HG03520 (cell line): ENCODE results near the gene DAAM1.
A peak's percentile ranks its signal among the peaks of the same experiment; 100 is the strongest.

Experiments
- ATAC-seq: cut with Tn5 transposase; IDR thresholded peaks from one replicate; pipeline ENCODE4 v1.9.1; 2021; ENCODE audit warnings: mild to moderate bottlenecking, moderate library complexity; ENCODE audit not compliant: unreplicated experiment

DAAM1 gene

DNA sequence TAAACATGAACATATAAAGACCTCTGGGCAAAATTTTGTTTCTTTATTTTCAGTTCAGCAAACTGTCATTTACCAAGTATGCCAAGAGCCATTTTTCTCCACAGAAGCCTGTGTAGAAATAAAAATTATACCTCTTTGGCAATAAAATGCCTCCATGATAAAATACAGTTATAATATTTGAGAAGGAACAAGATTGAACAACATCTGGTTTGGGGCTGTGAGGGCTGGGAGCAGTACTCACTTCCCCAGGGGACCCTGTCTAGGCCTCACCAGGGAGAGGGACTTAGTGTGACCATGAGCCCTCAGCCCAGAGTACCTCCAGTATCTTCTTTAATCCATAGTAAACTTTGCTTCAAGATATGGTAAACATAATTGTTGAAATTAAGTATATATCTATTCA, 65.1 kb downstream of the DAAM1 start:
- ATAC-seq, result no peak

DNA sequence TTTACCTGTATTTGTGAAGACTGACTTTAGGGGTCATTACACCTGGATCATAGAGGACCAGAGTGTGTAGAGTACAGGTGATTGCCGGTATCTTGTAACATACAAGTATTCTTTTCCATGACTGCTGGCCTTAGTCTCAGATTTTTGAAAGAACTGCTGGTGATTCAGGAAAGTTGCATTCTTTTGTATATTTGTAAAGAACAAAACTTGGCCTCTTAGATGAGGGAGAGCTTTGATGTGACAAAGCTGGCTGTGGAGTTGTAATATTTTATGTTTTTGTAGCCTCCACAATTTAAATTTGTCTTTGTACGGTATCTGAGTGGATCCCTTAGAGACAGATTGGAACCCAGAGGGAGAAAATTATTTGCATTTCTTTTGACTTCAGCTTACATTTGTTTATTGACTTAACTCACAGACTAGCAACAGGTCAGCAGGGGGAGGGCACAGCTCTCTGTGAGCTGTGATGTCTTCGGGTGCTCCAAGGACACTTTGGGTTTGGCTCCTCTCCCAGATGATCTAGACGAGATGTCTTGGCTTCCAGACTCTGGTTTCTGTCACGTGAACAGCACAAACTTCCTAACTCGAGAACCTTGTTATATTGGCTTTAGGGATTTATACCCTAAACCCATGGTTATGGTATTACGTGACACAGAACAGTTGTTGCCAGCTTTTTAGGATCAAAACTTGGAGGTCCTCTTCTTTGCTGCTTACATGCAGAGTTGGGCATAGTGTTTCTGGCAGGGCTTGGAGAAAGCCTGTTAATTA, 65.9 kb downstream of the DAAM1 start:
- ATAC-seq, result no peak

DNA sequence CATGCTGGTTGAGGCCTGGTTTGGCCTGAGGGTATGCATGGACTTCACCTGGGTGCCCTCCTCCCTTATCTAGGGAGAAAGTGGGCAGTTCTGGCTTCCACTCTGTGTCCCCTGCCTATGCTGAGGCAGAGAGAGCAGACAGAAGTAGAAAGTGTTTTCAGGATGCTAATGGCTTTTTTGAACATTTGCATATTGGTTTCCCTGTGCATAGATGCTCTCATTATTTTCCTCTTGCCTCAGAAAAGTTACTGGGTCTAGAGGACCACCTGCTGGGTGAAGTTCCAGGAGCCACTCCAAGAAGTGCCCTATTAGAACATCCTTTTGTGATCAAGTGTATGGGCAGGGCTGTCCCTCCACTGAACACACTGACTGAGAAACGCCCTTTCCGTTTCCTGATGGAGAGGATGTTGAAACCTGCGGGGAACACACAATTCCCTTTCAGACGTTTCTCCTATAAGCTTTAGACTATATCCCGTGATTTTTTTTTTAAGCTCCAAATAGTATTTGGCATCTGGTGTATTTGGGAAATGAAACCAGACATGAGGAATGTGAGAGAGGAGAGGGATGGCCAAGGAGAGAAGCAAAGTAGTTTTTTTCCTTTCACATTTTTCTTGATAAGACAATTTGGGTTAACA, 66.6 kb downstream of the DAAM1 start:
- ATAC-seq, result no peak

DNA sequence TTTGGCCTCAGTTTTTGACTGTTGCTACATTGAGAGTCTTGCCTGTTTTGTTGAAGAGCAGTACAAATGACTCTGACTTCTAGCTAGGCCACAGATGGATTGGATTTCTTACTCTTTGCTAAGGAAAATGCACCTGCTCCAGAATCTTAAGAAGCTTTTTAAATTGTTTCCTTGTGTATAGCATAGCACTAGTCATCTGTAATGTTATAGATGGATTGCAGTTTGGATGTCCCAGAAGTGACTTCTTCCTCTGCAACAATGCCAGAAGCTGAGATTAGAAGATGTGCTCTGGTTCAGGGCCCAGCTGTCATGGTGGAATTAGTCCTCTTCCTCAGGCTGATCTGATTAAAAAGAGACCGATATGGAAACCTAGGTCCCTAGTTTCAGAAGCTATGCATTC, 67.9 kb downstream of the DAAM1 start:
- ATAC-seq, result no peak

DNA sequence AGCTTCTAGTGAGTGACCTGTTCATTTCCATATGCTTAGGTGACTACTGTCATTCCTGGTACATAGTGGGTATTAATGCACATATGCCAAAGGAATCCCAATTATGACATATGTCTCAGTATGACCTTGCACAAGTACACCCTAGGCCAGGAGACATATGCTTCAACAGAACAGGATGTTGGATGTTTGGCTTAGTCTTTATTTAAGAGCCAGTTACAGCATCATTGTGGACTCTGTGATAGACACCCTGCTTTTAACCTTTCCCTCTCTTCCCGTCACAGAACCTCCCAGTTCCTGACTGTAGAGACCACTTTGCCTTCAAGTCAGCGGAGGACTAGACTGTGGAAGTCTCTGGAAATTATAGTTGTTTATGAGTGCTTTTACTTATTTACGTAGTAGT, 72.9 kb downstream of the DAAM1 start:
- no peak for ATAC-seq

DNA sequence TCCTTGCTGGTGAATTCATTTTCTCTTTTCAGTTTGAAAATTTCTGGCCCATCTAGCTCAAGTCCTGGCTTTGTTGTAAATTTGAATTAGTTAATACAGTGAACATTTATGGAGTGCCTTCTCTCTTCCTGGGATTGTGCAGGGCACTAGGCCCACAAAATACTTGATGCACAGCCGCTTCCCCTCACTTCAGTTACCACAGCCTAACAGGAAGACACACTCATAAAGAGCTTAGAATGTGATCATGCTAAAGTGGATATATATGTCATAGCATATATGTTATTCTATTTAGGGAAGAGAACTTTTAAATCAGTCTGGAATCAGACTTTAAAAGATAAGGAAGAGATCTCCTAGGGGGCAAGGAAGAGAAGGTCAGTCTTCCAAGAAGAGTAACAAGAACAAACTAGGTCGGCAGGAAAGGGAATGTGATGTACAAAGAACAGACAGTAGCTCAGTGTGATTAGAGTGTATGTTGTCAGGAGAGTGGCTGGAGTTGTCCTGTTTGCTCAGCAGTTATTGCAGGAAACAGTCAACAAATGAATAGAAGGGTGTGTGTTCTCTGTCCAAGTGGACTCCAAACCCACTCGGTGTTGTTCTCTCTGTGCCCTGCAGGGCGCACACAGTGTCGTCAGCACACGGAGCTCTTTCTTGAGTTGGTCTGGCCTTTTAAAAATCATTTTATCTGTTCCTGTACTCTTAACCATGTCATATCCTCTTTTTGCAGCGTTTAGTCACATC, 74.4 kb downstream of the DAAM1 start:
- no peak for ATAC-seq

DNA sequence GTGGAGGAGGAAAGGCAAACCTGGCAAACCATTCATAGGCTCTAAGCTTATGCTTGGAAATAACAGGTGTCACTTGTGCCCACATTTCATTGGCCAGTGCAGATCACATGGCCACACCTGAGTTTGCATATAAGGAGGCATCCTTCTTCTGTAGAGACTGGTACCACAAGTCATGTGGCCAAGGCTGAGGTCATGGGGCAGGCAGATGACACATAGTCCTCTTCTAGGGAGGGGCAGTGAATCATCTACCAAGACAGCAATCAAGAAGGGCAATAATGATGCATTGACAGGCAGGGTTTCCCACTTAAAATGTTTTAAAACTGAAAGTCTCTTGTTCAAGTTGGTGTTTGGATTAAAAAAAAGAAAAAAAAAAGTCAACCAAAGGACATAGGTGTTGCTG, 77.3 kb downstream of the DAAM1 start:
- no peak for ATAC-seq

DNA sequence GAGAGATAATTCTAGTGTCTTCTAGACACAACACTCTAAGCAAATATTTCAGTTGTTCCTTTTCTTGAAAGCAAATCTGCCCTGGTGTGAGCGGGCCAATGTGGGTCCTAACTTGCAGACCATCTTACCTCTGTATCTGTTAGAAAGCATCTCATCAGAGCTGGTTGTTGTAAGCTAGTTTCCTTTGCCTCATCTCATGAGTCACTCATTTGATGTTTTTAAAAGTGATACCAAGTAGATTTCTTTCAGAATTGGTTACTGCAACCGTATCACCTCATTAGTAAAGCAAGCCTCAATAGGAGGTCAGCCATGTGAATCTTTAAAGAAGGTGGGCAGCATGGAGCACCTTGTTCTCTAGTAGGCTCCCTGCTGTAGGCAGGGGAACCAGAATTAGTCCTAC, 78.6 kb downstream of the DAAM1 start:
- no peak for ATAC-seq

DNA sequence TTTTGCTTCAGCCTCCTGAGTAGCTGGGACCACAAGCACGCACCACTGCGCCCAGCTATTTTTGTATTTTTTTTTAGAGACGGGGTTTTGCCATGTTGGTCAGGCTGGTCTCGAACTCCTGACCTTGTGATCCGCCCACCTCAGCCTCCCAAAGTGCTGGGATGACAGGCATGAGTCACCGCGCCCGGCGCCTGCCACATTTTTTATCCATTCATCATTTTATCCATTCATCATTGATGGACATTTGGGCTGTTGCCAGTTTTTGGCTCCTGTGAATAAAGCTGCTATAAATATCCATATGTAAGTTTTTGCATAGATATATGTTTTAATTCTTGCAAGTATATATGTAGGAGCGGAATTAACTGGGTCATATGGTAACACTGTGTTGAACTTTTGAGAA, 79.5 kb downstream of the DAAM1 start:
- ATAC-seq, result no peak

DNA sequence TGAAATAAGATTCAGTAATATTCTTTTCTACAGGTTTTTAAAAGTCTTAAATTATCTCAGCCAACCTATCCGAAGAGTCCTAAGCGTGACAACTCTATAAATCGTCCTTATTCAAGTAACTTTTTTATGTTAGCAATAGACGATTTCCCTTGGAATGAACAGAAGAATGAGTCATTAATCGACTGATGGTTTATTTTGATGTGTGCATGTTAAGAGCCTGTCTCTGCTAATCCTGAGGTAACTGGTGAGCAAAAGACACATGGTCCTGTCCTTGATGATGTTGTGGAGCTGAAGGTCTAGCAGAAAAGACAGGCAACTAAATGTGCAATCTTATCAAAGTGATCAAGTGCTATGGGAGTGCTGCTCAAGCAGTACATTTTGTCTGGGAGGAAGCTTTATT, 80.4 kb downstream of the DAAM1 start:
- ATAC-seq, result no peak

DNA sequence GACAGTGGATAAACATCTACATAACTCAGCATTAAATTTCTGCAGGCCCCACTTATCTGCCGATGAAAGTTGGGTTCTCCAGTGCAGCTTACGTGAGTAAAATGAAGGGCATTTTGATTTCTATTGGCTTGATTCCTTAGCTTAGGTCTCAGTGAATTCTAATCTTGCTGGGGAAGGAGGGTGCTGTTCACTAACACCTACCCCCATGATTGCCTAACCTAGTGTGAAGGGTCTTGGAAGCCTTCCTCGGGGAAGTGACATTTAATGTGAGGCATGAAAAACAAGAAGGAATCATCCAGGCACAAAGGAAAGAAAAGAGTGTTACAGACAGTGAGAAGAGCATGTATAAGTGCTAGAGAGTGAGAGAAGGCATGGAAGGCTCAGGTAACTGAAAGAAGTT, 81.0 kb downstream of the DAAM1 start:
- no peak for ATAC-seq

DNA sequence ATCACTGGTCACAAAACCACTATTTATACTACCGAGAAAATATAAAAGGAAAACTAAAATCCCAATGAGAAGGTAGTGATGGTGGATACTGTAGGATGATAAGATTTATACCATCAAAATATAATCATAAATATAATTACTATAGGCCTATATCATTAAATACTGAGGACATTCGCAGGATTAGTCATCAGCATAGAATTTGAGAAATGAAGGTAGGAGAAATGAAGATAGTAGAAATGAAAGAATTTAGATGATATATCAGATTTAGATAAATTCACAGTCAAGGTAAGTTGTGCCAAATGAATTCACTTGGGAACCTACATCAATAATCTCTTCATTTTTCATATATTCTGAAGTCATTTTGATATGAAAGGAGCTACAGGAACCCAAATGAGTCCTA, 82.8 kb downstream of the DAAM1 start:
- no peak for ATAC-seq

DNA sequence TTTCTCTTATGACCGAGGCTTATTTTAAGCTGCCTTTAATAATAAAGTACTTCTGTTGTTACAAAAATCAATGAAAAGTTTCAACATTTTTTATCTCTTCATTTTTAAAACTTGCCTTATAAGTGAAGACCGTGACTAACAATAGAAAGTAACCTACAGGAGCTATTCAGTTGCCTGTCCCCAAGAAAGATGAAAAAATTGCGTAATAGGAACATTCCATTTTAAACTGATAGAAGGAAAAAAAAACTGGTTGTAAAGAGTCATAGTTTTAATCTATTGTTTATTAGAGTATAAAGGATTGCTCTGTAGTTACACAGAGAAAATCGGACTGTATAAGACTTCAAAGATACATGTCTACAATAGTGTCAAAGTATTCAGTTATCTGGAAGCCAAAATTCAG, 83.3 kb downstream of the DAAM1 start:
- no peak for ATAC-seq

DNA sequence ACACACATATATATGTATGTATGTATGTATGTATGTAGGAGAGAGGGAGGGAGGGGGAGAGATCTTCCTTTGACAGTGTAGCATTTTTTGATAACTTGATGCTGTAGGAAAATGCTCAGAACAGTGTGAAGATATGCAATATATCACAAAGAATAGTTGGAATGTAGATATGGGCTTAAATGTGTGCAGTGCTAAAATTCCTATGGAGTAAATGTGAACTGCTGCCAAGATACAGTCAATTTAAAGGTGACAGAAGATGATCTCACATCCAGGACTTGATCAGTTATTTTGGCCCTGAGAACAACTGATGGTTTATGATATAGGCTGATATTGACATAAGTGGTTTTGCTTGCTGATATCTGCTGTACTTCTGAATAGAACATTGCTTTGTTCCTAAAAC, 84.2 kb downstream of the DAAM1 start:
- ATAC-seq, result no peak

DNA sequence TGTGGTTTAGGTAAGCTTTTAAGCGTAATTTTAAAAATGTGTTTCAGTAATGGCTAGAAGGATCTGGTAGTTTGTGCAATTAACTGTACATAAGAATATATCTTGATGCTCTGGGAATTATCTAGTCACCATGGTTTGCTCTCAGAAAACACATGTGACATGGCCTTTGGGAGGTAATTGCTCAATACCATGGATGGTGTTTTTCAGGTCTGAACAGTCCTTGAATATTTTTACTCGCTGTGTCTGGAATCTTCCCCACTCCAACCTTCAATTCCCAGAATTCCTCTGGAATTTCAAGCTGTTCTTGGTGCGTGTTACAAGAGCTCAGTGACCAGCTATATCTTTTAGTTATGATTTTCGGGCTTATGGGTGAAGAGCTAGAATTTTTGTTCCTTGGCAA, 85.3 kb downstream of the DAAM1 start:
- no peak for ATAC-seq

DNA sequence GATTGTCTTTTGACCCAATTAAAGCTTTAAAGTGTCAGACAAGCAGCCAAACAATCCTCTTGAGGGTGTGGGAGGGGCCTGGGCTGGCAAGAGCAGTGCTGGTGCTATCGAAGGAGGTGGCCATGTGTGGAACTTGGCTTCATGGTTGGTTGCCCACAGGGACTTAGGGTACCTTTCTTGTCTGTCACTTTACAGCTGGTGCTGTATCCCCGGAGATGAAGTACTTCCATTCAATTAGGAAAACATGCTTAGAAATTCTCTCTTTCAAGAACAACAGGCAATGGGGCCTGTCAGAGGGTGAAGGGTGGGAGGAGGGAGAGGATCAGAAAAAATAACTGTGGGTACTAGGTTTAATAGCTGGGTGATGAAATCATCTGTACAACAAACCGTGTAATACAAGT, 86.5 kb downstream of the DAAM1 start:
- peak; percentile 34 for ATAC-seq

DNA sequence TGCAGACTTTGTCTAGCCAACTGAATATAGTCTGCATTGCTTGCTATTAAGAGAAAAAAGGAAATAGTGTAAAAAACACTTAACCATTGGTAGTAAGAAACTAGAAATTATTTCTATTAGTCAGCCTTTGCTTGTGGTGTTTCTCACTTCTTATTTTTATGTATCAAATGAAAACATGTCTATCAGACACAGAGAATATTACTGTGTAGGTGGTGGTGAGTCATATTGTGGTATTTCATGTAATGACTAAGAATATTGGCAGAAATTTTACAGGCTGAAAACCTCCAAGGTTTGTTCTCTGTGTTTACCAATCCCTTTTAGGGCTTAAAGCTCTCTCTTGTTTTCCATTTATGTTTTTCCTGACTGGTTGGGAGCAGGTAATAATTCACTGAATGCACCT, 87.2 kb downstream of the DAAM1 start:
- ATAC-seq, result peak; percentile 92

DNA sequence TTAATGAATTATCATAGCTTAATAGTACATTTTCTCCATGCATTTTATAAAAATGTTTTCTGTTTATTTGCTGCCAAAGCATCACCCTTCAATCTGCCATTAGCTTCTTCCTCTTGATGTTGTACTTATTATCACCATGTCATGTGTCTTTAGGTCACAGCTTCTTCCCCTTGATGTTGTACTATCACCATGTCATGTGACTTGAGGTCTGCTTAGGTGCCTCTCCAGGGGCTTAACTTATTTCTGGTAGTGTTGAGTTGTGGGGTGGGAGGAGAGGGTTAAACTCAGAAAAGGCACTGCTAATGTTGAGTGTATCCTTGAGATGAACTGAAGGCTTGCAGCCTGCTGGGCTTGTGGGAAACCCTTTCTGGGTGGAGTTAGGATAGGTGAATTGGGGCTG, 87.8 kb downstream of the DAAM1 start:
- no peak for ATAC-seq

DNA sequence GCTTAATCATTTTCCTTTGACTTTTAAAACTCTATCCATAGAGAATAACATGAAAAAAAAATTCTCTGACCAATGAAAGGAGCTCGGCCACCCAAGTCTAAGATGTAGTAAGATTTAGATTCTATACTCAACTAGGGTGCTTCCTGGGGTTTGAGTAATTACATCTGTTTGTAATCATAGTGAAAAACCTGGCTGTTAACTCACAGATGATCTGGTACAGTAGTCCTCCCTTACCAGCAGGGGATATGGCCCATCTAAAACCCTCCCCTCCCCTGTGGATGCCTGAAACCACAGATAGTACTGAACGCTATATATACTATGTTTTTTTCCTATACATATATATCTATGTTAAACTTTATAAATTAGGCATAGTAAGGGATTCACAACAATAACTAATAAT, 89.2 kb downstream of the DAAM1 start:
- no peak for ATAC-seq

DNA sequence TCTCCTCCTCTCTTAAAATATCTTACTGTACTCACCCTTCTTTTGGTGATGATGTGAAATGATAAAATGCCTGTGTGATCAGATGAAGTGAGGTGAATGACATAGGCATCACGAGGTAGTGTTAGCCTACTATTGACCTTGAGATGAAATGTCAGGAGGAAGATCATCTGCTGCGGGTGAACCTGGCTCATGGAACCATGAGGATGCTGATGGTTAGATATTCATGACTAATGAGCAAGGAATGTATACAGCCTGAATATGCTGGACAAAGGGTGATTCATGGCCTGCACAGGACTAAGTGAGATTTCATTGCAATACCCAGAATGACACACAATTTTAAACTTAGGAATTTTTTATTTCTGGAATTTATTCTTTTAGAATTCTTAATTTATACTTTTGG, 89.6 kb downstream of the DAAM1 start:
- no peak for ATAC-seq

DNA sequence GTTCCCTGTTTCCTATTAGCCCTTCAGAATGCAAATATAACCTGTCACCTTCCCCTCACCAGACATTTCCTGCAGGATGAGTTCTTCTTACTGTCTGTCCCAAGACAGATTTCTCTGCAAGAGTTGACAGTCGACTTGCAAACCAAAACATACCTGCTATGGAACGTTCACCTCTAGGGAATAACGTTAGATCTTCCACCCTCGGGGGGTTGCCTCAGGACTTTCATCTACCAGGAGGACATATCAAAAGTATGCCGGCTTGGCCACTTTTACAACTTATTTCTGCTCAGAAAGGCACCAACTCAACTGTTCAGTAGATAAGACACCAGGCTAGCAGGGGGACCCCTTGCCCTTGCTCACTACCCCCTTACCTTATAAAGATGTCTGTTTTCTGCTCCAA, 92.5 kb downstream of the DAAM1 start:
- no peak for ATAC-seq
